ENCODE results near the gene LCLAT1. TPM values are rescaled to one million over a fixed set of nuclear protein-coding genes. Genes with fewer than 3 reads are reported as not detected.

The LCLAT1 gene
- total and polyA plus RNA-seq, 12 donors, result 8.0 to 56.4 (median 42.7) TPM

DNA sequence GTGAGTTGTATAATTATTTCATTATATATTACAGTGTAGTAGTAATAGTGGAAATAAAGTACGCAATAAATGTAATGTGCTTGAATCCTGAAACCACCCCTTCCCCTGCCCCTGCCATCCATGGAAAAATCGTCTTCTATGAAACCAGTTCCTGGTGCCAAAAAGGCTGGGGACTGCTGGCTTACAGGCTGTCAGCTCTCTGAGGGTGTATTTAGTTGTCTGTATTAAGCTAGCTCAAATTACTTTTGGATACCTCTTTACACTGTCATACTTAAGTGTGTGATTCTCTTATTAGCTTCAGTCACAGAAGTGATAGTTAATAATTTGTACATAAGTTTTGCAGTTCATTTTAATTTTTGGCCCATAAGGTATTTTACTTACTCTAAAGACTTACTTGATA is 29.6 kb downstream of the LCLAT1 start:
- H3K9me3 ChIP-seq, result no peaks in the 10 kb centered on the region
- 64 to 78% methylated on average over 2 of the region's 2 CpGs for WGBS, 2 donors
- intact Hi-C loops (cut with DNase I), result loop anchor here in 5 of 10 donors (5.0 to 10.0 kb wide), 5 partner anchors 228 to 272 kb away; partner anchors contain the start of gene LBH (in 2 of the 5)
- H3K4me1 ChIP-seq, result peaks cover 0 to 48% (median 18%) of the 10 kb centered on the region in 9 donors
- DNase-seq, result no peak
- ATAC-seq, result peak in 3 of 8 donors; percentile 35 to 53 (median 50)
- peak overlapping the region in 3 of 10 donors; percentile 1 to 32 (median 11) for H3K27ac ChIP-seq
- H3K36me3 ChIP-seq, result peaks cover 0 to 9% (median 0%) of the 10 kb centered on the region in 9 donors
- no peaks in the 10 kb centered on the region for H3K27me3 ChIP-seq
- H3K4me3 ChIP-seq, result no peak overlapping the region
- TF ChIP-seq, protein P1, sequence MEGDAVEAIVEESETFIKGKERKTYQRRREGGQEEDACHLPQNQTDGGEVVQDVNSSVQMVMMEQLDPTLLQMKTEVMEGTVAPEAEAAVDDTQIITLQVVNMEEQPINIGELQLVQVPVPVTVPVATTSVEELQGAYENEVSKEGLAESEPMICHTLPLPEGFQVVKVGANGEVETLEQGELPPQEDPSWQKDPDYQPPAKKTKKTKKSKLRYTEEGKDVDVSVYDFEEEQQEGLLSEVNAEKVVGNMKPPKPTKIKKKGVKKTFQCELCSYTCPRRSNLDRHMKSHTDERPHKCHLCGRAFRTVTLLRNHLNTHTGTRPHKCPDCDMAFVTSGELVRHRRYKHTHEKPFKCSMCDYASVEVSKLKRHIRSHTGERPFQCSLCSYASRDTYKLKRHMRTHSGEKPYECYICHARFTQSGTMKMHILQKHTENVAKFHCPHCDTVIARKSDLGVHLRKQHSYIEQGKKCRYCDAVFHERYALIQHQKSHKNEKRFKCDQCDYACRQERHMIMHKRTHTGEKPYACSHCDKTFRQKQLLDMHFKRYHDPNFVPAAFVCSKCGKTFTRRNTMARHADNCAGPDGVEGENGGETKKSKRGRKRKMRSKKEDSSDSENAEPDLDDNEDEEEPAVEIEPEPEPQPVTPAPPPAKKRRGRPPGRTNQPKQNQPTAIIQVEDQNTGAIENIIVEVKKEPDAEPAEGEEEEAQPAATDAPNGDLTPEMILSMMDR (IDR thresholded peaks at IDR 0.05), result no peak

GRCh38 chr2:30480703-30481322 is 33.8 kb downstream of the LCLAT1 start:
- DNase-seq (no peak), ATAC-seq (peak in 1 of 8 donors; percentile 10)
- no peak overlapping the region for H3K4me3 ChIP-seq
- WGBS, 2 donors, result 77 to 82% methylated on average over 6 of the region's 6 CpGs
- H3K27ac ChIP-seq, result peak overlapping the region in 6 of 10 donors; percentile 8 to 73 (median 41)
- no peaks in the 10 kb centered on the region for H3K9me3 ChIP-seq
- TF ChIP-seq, protein P1 (IDR thresholded peaks at IDR 0.05), result no peak
- no peaks in the 10 kb centered on the region for H3K27me3 ChIP-seq
- peaks cover 0 to 71% (median 24%) of the 10 kb centered on the region in 9 donors for H3K4me1 ChIP-seq
- intact Hi-C loops (cut with DNase I), result no loop called here
- H3K36me3 ChIP-seq, result peaks cover 0 to 9% (median 0%) of the 10 kb centered on the region in 9 donors

GRCh38 chr2:30481323-30481800 is 34.3 kb downstream of the LCLAT1 start:
- DNase-seq (peak in 1 of 2 donors; percentile 18), ATAC-seq (peak in 7 of 8 donors; percentile 19 to 54 (median 46))
- no peak overlapping the region for H3K4me3 ChIP-seq
- H3K27ac ChIP-seq, result peak overlapping the region in 8 of 10 donors; percentile 8 to 73 (median 34)
- WGBS, 2 donors, result 65 to 75% methylated on average over 3 of the region's 3 CpGs
- H3K9me3 ChIP-seq, result no peaks in the 10 kb centered on the region
- intact Hi-C loops (cut with DNase I), result no loop called here
- H3K4me1 ChIP-seq, result peaks cover 0 to 66% (median 21%) of the 10 kb centered on the region in 9 donors
- peaks cover 0 to 9% (median 0%) of the 10 kb centered on the region in 9 donors for H3K36me3 ChIP-seq
- no peaks in the 10 kb centered on the region for H3K27me3 ChIP-seq
- TF ChIP-seq, protein P1 (IDR thresholded peaks at IDR 0.05), result no peak

- Histone ChIP-seq H3K27ac (peak overlapping the region in 8 of 10 donors; percentile 8 to 73 (median 34)), H3K4me3 (no peak overlapping the region), H3K27me3 (no peaks in the 10 kb centered on the region), H3K9me3 (no peaks in the 10 kb centered on the region), H3K4me1 (peaks cover 0 to 59% (median 21%) of the 10 kb centered on the region in 9 donors), H3K36me3 (peaks cover 0 to 9% (median 0%) of the 10 kb centered on the region in 9 donors)
- ATAC-seq, result peak in 3 of 8 donors; percentile 43 to 59 (median 50)
- TF ChIP-seq, protein P1 (IDR thresholded peaks at IDR 0.05), result no peak
- intact Hi-C loops (cut with DNase I), result no loop called here
- DNase-seq, result no peak
Observed at GRCh38 chr2:30482011-30482410, 35.0 kb downstream of the LCLAT1 start.

Data from heart right ventricle (tissue), 16 donors.